Choroid plexus epithelial cell (primary cell): ENCODE data around the gene ECI1.
A peak's percentile ranks its signal among the peaks of the same experiment; 100 is the strongest.

Source experiments
- DNase-seq: peaks from one replicate; pipeline ENCODE4 v3.0.0-alpha.2; 2010; ENCODE audit warnings: low read depth
- H3K4me3 ChIP-seq: 2 replicates; pipeline ENCODE4 v1.5.1; 2011; ENCODE audit warnings: low read depth, mild to moderate bottlenecking, control low read depth, low read length, moderate library complexity
- TF ChIP-seq, protein P1 (sequence below): conservative IDR thresholded peaks from 2 replicates; pipeline ENCODE4 v1.5.1; 2011; ENCODE audit warnings: low read depth, mild to moderate bottlenecking, control low read depth, inconsistent platforms, low read length, moderate library complexity

Gene ECI1

DNA sequence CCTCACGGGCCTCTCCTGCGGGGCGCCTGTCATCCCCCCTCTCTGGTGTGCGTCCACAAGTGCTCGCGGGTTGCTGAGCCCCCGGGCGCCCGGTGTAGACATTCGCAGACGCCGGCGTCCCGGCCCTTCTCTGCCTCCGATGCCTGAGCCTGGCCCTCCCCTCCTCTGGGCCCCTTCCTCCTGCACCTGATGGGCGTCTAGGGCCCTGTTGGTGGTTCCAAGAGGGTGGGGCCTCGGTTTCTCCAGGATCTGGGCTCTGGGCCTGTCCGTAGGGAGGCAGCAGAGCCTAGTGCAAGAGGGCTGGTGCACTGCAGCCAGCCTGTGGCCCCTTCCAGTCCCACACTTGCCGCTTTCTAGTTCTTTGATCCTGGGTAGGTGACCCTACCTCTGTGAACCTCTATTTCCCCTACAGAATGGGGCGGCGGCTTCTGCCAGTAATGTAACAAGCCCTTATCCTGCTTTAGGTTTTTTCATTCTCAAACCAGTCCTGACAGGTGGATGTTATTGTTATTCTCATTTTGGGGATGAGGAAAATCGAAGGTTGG lies 27.4 kb downstream of the ECI1 start:
- DNase-seq: peak; percentile 71
- H3K4me3 ChIP-seq: peak overlapping the region; percentile 86
- TF ChIP-seq, protein P1, sequence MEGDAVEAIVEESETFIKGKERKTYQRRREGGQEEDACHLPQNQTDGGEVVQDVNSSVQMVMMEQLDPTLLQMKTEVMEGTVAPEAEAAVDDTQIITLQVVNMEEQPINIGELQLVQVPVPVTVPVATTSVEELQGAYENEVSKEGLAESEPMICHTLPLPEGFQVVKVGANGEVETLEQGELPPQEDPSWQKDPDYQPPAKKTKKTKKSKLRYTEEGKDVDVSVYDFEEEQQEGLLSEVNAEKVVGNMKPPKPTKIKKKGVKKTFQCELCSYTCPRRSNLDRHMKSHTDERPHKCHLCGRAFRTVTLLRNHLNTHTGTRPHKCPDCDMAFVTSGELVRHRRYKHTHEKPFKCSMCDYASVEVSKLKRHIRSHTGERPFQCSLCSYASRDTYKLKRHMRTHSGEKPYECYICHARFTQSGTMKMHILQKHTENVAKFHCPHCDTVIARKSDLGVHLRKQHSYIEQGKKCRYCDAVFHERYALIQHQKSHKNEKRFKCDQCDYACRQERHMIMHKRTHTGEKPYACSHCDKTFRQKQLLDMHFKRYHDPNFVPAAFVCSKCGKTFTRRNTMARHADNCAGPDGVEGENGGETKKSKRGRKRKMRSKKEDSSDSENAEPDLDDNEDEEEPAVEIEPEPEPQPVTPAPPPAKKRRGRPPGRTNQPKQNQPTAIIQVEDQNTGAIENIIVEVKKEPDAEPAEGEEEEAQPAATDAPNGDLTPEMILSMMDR: peak; percentile 55

DNA sequence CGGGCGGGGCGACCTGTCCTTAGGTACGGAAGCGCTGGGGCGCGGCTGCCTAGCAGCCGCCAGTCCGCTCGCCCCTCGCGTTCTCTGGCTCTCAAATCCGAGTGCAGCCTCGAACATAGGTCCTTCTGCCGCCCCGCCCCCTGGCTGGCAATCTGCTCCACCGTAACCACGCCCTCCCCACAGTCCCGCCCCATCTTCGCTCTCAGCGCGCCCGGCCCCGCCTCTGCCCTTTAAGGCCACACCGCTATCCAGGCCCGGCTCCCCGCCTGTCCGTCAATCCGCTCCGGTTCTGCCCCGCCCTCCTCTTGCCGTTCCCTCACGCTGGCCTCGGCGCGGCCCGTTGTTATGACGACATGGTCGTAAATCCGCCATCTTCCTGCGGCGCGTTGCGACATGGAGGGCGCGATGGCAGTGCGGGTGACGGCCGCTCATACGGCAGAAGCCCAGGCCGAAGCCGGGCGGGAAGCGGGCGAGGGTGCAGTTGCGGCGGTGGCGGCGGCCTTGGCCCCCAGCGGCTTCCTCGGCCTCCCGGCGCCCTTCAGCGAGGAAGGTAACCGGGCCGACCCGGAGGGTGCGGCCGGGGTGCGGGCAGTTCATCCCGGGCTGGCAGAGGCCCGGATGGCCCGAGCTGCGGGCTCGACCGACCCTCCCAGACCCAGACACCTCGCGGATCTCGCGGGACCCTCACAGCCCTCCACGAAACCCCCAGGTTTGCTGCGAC lies 28.0 kb downstream of the ECI1 start, which contains the start of gene E4F1:
TSS of gene E4F1 (plus strand) at position 371 of the 721 bp plus-strand sequence. CDS start at position 394, 23 bp downstream.
- peak within 1 kb of the TSS; percentile 86 for H3K4me3 ChIP-seq
- peak; percentile 100 for DNase-seq
- TF ChIP-seq, protein P1: no peak

DNA sequence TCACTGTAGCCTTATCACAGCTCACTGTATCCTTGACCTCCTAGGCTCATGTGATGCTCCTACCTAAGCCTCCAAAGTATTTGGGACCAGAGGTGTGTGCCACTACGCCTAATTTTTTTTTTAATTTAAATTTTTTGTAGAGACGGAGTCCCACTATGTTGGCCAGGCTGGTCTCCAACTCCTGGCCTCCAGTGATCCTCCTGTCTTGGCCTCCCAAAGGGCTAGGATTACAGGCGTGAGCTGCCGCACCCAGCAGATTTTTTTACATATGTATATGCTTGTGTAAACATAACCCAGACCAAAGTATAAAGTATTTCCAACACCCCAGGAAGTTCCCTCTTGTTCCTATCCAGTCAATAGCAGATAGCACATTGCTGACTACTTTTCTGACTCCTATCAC lies 35.1 kb downstream of the ECI1 start:
- H3K4me3 ChIP-seq: no peak overlapping the region
- no peak for DNase-seq
- TF ChIP-seq, protein P1: no peak

DNA sequence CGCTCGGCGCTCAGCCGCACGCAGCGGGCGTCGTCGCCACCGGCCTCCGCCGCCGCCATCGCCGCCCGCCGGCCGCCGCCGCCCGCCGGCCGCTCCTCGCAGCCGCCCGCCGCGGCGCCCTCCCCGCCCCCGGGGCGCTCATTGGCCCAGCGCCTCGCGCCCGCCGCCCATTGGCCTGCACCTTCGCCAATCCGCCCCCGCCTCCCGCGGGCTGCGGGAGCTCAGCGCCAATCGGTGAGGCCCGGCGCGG lies 36.7 kb downstream of the ECI1 start, which contains the start of gene PGP:
TSS of gene PGP (minus strand) at position 122 of the 250 bp plus-strand sequence. CDS start at position 59, 63 bp downstream.
- no peak for DNase-seq
- TF ChIP-seq, protein P1: no peak
- peak within 1 kb of the TSS; percentile 82 for H3K4me3 ChIP-seq

DNA sequence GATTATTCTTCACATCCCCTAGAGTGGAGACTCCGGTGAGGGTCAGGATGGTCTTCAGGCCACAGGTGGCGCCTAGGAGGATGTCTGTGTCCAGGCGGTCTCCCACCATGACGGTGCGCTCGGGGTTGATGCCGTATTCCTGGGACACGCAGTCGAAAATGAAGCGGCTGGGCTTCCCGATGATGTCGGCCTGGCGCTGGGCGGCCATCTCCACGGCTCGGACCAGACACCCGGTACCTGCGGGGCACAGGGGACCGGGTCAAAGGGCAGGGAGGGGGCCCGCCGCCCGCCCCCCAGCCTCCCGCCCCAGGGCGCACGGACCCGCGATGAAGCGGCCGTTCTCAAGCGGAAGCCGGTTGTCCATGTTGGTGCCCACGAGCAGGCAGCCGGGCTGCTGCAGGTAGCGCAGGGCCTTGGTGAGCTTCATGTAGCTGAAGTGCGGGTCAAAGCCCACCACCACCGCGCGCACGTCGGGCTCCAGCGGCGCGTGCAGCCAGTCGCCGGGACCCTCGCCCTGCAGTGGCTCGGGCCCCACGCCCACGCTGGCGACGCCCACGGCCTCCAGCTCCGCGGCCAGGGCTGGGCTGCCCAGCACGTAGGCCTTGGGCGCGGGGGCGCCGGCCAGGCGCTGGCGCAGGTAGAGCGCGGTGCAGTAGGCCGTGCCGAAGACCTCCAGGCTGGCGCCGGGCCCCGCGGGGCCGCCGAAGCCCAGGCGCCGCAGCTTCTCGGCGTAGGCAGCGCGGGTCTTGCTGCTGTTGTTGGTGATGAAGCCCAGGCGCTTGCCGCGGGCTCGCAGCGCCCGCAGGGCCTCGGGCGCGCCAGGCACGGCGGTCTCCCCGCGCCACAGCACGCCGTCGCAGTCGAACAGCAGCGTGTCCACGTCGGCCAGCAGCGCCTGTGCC lies 37.3 kb downstream of the ECI1 start:
- H3K4me3 ChIP-seq: peak overlapping the region; percentile 68
- TF ChIP-seq, protein P1: peak; percentile 22
- peak; percentile 17 for DNase-seq

DNA sequence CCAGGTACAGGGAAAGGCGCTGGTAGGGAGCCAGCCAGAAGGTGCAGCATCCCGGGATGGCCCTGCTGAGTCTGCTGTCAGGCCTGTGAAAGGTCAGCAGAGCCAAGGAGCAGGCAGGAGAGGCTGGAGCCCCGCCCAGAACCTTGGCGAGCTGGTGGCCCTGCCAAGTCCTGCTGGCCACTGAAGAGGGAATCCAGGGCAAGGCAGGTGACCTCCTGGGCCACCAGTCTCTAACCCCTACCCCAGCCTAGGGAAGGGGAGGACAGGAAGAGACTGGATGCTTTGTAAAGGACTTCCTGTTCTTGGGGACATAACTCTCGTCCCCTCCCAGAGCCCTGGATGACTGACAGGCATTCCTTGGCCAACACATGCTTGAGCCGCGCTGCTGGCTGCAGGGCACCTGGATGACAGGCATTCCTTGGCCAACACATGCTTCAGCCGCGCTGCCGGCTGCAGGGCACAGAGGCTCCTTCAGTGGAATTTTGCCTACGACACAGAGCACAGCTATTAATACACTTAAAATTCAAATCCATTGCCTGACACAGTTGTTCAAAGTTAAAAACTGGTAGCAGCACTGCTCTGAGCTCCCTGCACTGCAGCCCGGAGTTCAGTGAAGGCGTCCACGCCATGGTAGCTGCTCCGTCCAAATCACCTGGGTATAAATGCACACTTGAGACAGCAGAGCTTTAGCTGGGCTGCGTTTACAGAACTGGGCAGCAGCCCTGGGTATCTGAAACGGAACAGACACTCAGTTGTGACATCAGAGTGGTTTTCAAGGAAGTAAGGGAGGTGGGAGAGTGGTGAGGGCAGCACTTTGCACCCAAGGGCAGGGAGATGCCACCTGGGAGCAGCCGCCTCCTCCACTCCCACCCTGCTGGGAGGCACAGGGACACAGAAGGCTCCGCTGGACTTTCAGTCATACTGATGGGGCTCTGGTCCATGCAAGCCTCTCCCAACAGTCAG lies 38.7 kb downstream of the ECI1 start:
- DNase-seq: no peak
- TF ChIP-seq, protein P1: no peak
- peak overlapping the region; percentile 68 for H3K4me3 ChIP-seq
